ACC112 (cell line): ENCODE measurements around the gene RRP36.

ENCODE experiments used
- H2AFZ ChIP-seq: fragments of 200-600 bp; sonication (generic); one replicate; pipeline ENCODE4 v1.6.0; 2017; ENCODE audit warnings: antibody characterized with exemption, low read length; ENCODE audit not compliant: unreplicated experiment
- H3K27ac ChIP-seq: fragments of 200-600 bp; sonication (generic); 2 replicates; pipeline ENCODE4 v1.5.1; 2014; ENCODE audit warnings: low read depth, mild to moderate bottlenecking, antibody characterized with exemption, low read length, moderate library complexity
- H3K27me3 ChIP-seq: fragments of 200-600 bp; sonication (generic); 2 replicates; pipeline ENCODE4 v1.6.1; 2014; ENCODE audit warnings: mild to moderate bottlenecking, antibody characterized with exemption, low read length, moderate library complexity, mixed read lengths; ENCODE audit not compliant: insufficient read depth
- H3K36me3 ChIP-seq: fragments of 200-600 bp; sonication (generic); 2 replicates; pipeline ENCODE4 v1.6.1; 2016; ENCODE audit warnings: mild to moderate bottlenecking, antibody characterized with exemption, low read length, moderate library complexity, mixed read lengths; ENCODE audit not compliant: insufficient read depth
- H3K4me1 ChIP-seq: fragments of 200-600 bp; sonication (generic); one replicate; pipeline ENCODE4 v1.6.1; 2016; ENCODE audit warnings: low read length, mixed read lengths; ENCODE audit not compliant: insufficient read depth, unreplicated experiment, control insufficient read depth
- H3K4me3 ChIP-seq: fragments of 200-600 bp; sonication (generic); 2 replicates; pipeline ENCODE4 v1.5.1; 2014; ENCODE audit warnings: mild to moderate bottlenecking, low read depth, low read length
- H3K79me2 ChIP-seq: fragments of 200-600 bp; sonication (generic); one replicate; pipeline ENCODE4 v1.6.0; 2016; ENCODE audit warnings: low read length; ENCODE audit not compliant: control insufficient read depth, unreplicated experiment, insufficient read depth

Gene RRP36

GRCh38 chr6:43021270-43022047 lies at the start of gene RRP36:
Gene RRP36, plus strand, starts transcription at chr6:43021623. Its CDS starts 32 bp downstream, at chr6:43021655.
- Histone ChIP-seq H2AFZ (peak within 1 kb of the TSS; percentile 40), H3K36me3 (peaks cover 8% of the 10 kb centered on the region; the same call in 1 of the 2 replicates), H3K79me2 (peaks cover 46% of the 10 kb centered on the region), H3K4me1 (peaks cover 13% of the 10 kb centered on the region), H3K4me3 (peak within 1 kb of the TSS; percentile 100), H3K27me3 (no peaks in the 10 kb centered on the region), H3K27ac (peak within 1 kb of the TSS; percentile 75)

- no peaks in the 10 kb centered on the region for H3K27me3 ChIP-seq
- H3K4me1 ChIP-seq, result peaks cover 12% of the 10 kb centered on the region
- no peaks in the 10 kb centered on the region for H3K36me3 ChIP-seq
- no peak overlapping the region for H3K4me3 ChIP-seq
- peaks cover under 1% of the 10 kb centered on the region for H3K79me2 ChIP-seq
- H2AFZ ChIP-seq, result no peak overlapping the region
- no peak overlapping the region for H3K27ac ChIP-seq
Measured at GRCh38 chr6:42971746-42972327, 49.6 kb upstream of the RRP36 start.

DNA sequence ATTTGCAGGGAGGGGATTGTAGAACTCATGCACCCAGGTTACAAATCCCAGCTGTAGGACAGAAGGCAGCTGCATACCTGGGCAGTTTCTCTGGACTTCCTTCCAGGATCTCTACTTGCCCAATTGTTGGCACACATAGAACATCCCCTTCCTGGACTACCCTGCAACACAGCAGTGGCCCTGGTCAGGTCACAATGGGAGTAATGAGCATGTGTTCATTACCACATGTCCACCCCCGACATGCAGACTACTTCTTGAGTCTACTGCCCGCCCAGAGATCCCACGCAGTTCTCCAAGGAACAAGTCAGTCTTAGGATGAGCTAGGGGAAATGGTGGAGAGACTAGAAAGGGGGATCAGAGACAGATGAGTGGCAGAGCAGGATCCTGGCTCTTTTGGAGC lies 47.5 kb upstream of the RRP36 start:
- no peak overlapping the region for H2AFZ ChIP-seq
- no peaks in the 10 kb centered on the region for H3K27me3 ChIP-seq
- H3K4me1 ChIP-seq, result peaks cover 18% of the 10 kb centered on the region
- no peaks in the 10 kb centered on the region for H3K36me3 ChIP-seq
- no peak overlapping the region for H3K4me3 ChIP-seq
- H3K27ac ChIP-seq, result no peak overlapping the region
- H3K79me2 ChIP-seq, result peaks cover 17% of the 10 kb centered on the region

DNA sequence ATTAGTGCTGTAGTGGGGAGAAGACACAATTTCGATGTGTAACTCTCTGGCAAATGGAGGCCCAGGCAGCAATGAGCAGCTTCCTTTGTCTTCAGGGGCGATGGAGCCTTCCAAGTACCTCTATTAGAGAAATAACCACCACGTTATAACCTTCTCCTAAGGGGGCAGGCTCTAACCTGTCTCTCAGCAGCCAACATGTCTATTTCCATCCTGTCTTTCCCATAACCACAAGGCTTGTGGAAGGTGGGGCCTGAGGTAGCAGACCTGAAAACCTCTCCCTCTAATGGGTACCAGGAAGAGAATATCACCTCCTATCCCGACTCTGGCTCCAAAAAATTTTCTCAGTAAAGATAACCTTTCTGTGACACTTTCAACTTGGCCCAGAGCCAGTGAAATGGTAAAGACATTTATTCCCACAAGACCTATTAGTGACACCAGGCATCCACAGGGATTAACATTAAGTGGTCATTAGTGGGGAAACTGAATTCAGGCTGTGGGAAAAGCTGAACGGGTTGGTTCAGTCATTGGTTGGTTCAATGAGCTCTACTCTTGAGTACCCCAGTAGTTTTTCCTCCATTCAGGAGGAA lies 46.4 kb upstream of the RRP36 start:
- no peak overlapping the region for H3K4me3 ChIP-seq
- H3K27me3 ChIP-seq, result no peaks in the 10 kb centered on the region
- H3K4me1 ChIP-seq, result peaks cover 25% of the 10 kb centered on the region
- H3K36me3 ChIP-seq, result no peaks in the 10 kb centered on the region
- no peak overlapping the region for H2AFZ ChIP-seq
- peaks cover 17% of the 10 kb centered on the region for H3K79me2 ChIP-seq
- H3K27ac ChIP-seq, result no peak overlapping the region

DNA sequence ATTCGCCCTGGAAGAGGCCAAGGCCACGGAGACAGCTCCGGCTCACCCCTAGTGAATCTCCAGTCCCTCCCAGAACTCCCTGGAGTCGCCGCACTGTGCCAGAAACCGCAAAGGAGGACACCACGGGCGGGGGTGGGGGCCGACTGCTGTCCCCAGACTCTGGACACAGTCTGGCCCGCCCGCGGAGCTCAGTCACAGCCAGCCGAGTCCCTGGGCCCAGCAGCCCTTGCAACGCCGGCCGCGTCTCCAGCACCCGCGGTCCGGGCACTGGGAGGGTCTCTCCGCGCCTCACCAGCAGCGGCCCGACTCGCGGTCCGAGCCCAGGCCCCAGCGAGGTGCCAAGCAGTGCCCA lies 43.0 kb upstream of the RRP36 start:
- Histone ChIP-seq H3K79me2 (peaks cover 17% of the 10 kb centered on the region), H3K36me3 (no peaks in the 10 kb centered on the region), H2AFZ (peak overlapping the region; percentile 78), H3K4me1 (peaks cover 14% of the 10 kb centered on the region), H3K27ac (peak overlapping the region; percentile 38; the same call in 1 of the 2 replicates), H3K4me3 (peak overlapping the region; percentile 83), H3K27me3 (no peaks in the 10 kb centered on the region)

DNA sequence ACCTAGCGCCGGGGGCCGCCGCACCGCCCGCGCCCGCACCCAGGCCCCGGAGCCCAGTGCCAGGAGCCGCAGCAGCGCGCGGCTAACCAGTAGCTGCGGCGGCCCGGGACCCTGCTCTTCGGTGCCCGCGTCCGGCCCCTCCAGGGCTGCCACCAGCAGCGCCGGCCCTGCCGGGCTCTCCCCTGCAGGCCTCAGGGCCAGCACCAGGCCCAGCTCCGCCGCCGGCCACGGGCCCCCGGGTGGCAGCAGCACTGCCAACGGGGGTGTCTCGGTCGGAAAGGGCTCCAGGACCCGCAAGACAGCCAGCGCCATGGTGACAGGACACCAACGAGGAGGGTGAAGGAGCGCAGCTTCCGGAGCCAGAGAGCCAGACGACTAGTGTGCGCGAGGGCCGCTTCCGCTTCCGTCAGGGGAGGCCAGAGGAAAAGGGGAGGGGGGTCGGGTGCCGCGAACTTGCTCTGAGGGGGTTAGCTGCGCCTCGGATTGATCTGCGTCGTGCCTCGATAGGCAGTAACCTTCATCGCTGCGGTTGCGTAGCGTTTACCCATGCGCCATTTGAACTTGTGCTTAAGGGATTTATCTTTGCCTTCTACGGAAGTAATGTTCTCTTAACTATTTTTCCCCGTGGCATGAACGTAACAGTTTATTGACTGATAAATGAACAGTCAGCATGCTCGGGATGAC lies 42.4 kb upstream of the RRP36 start, which contains the start of gene PEX6:
Gene PEX6, minus strand, starts transcription at position 343 of the 684 bp plus-strand sequence. Its CDS starts 31 bp downstream, at position 312.
- Histone ChIP-seq H2AFZ (peak within 1 kb of the TSS; percentile 78), H3K4me1 (peaks cover 14% of the 10 kb centered on the region), H3K27ac (peak within 1 kb of the TSS; percentile 38), H3K36me3 (no peaks in the 10 kb centered on the region), H3K79me2 (peaks cover 17% of the 10 kb centered on the region), H3K27me3 (no peaks in the 10 kb centered on the region), H3K4me3 (peak within 1 kb of the TSS; percentile 83)

- Histone ChIP-seq H3K79me2 (peaks cover 17% of the 10 kb centered on the region), H3K27ac (peak overlapping the region; percentile 38), H3K4me3 (peak overlapping the region; percentile 83), H3K4me1 (peaks cover 14% of the 10 kb centered on the region), H3K36me3 (no peaks in the 10 kb centered on the region), H3K27me3 (no peaks in the 10 kb centered on the region), H2AFZ (peak overlapping the region; percentile 78)
Measured at GRCh38 chr6:42979523-42980177, 41.8 kb upstream of the RRP36 start.

DNA sequence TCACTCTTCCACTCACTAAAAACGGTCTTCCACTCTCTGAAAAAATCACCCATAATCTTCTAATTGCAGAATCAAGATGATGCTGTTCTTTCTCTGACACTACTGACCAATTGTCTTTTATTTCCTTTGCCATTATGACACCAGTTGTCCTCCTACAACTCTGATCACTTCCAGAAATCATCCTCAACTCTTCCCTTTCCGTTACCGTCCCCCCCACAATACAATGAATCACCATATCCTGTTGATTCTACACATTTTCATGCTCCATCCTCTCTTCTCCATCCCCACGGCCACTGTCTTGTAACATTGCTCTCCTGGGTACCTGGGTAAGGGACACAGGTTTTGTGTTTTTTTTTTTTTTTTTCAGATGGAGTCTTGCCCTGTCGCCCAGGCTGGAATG lies 39.6 kb upstream of the RRP36 start:
- no peaks in the 10 kb centered on the region for H3K27me3 ChIP-seq
- no peak overlapping the region for H3K4me3 ChIP-seq
- no peaks in the 10 kb centered on the region for H3K36me3 ChIP-seq
- no peak overlapping the region for H2AFZ ChIP-seq
- H3K27ac ChIP-seq, result no peak overlapping the region
- peaks cover 31% of the 10 kb centered on the region for H3K4me1 ChIP-seq
- peaks cover 30% of the 10 kb centered on the region for H3K79me2 ChIP-seq

DNA sequence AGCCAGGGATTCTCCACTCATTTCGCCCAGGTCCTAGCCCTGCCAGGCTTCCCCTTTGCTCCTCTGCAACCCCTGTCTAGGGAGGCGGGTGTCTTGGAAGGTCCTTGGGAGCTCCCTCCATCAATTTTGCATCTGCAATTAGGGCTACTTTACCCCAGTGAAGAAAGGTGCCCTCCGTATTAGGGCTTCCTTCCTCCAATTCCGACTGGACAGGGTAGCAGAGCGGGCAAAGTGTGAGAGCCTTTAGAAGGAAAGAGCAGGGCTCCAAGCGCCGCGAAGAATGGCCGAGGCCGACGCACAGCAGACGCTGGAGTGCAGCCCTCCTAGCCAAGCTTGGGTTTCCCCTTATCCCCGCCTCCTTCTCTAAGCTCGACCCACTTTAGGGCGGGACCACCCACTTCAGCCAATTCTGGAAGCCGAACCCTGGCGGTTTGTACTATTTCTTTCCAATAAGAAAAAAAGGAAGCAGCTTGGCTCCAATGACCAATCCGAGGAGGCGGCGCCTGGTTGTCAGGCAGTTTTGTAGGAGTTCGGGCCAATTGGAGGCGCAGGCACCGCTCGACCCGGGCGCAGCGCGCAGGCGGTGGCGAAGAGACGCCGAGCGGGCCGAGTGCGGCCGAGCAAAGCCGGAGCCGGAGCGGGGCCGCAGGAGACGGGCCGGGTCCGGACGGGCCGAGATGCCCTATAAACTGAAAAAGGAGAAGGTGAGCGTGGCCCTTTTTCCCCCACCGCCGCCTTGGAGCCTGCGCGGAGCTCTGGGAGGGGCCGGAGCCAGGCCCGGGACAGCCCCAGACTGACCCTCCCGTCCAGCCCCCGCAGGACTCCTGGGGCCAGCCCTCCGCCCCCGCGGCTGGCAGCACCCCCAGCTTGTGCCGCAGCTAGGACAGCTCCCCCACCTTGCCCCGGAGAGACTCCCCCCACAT lies 37.2 kb upstream of the RRP36 start, which contains the start of gene PPP2R5D:
Gene PPP2R5D, plus strand, starts transcription at position 570 of the 923 bp plus-strand sequence. Its CDS starts 108 bp downstream, at position 678.
- H3K36me3 ChIP-seq, result no peaks in the 10 kb centered on the region
- peaks cover 33% of the 10 kb centered on the region for H3K4me1 ChIP-seq
- peak within 1 kb of the TSS; percentile 90 for H3K4me3 ChIP-seq
- H3K27ac ChIP-seq, result no peak within 1 kb of the TSS; the same call in 1 of the 2 replicates
- peaks cover 14% of the 10 kb centered on the region for H3K79me2 ChIP-seq
- peak within 1 kb of the TSS; percentile 39 for H2AFZ ChIP-seq
- no peaks in the 10 kb centered on the region for H3K27me3 ChIP-seq
